Measurements from ENCODE around the gene SLC15A3.
A peak's percentile ranks its signal among the peaks of the same experiment; 100 is the strongest.

SLC15A3 gene

DNA sequence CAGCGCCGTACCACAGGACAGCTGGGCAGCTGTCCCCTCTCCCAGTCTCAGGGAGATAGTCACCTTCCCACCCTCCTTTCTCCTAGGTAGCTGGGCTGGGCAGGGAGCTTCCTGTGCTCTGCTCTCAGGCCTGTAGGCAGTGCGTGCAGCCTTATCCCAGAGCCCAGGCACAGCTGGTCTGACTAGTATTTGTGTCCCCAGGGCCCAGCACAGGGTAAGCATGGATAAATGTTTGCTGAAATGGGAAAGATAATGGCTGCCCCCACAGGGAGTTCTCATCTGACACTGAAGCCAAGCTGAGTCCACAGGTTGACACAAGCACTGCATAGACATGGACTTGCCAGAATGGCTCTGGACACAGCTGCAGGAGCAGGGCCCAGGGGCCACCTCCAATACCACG lies 9.8 kb downstream of the SLC15A3 start:
- no peak overlapping the region for H3K4me3 ChIP-seq (ENCODE audit: low read depth, low read length)
- TF ChIP-seq, protein P1, sequence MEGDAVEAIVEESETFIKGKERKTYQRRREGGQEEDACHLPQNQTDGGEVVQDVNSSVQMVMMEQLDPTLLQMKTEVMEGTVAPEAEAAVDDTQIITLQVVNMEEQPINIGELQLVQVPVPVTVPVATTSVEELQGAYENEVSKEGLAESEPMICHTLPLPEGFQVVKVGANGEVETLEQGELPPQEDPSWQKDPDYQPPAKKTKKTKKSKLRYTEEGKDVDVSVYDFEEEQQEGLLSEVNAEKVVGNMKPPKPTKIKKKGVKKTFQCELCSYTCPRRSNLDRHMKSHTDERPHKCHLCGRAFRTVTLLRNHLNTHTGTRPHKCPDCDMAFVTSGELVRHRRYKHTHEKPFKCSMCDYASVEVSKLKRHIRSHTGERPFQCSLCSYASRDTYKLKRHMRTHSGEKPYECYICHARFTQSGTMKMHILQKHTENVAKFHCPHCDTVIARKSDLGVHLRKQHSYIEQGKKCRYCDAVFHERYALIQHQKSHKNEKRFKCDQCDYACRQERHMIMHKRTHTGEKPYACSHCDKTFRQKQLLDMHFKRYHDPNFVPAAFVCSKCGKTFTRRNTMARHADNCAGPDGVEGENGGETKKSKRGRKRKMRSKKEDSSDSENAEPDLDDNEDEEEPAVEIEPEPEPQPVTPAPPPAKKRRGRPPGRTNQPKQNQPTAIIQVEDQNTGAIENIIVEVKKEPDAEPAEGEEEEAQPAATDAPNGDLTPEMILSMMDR (conservative IDR thresholded peaks at IDR 0.05; ENCODE audit: low read depth, low read length) = no peak
- DNase-seq (ENCODE audit: low read depth) = no peak

DNA sequence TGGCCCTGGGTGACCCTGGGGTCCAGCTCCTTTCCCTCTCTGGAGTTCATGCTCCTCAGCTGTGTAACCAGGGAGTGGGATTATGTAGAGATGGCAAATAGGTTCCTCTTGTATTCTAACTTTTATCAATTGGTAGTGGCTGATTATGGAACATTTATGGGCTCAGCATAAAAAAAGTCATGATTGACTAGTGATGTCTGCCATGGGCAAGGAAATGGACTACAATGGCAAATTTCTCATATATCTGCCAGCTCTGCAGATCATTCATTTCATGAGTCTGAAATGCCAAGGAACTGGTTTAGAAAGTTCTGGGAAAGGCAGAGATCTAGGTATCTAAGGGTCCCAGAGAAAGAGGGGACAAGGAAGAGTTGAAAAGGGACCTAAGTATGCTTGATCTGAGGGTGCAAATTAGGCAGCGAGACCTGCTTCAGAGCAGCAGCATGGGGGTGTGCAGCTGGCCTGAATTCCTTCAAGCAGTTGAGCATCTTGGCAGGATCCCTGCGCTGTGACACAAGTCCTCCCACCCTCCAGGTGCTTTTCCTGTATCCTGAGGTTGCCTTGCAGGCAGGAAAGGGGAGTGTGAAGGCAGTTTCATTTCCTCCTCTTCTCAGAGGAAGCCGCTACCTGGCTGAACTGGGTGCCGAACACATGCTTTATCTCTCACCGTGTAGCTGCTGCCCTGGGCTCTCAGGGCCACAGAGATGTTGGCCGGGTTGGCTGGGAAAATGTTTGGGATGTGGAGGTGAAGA lies 10.4 kb downstream of the SLC15A3 start:
- H3K4me3 ChIP-seq (ENCODE audit: low read depth, low read length) = no peak overlapping the region
- TF ChIP-seq, protein P1 (conservative IDR thresholded peaks at IDR 0.05; ENCODE audit: low read depth, low read length) = no peak
- DNase-seq (ENCODE audit: low read depth) = no peak

DNA sequence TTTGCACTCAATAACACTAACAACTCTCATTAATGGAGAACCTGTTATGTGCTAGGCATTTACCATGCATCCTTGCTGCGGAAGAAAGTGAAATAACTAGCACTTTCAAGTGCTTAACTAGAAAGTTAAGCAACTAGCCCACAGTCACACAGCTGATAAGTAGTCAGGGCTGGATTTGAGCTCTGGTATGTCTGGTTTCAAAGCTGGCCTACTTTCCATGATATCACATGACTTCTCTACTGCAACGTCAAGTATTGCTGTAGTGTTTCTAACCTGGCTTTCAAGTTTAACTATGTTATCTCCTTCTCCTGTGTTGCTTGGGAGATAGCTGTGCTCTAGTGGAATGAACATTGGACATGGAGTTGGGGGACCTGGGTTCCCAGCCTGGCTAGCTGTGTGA lies 12.1 kb downstream of the SLC15A3 start:
- peak; percentile 75 for DNase-seq (ENCODE audit: low read depth)
- no peak overlapping the region for H3K4me3 ChIP-seq (ENCODE audit: low read depth, low read length)
- TF ChIP-seq, protein P1 (conservative IDR thresholded peaks at IDR 0.05; ENCODE audit: low read depth, low read length) = no peak

GRCh38 chr11:60939301-60939700 lies 12.7 kb downstream of the SLC15A3 start:
- no peak overlapping the region for H3K4me3 ChIP-seq (ENCODE audit: low read depth, low read length)
- no peak for DNase-seq (ENCODE audit: low read depth)
- TF ChIP-seq, protein P1 (conservative IDR thresholded peaks at IDR 0.05; ENCODE audit: low read depth, low read length) = no peak

DNA sequence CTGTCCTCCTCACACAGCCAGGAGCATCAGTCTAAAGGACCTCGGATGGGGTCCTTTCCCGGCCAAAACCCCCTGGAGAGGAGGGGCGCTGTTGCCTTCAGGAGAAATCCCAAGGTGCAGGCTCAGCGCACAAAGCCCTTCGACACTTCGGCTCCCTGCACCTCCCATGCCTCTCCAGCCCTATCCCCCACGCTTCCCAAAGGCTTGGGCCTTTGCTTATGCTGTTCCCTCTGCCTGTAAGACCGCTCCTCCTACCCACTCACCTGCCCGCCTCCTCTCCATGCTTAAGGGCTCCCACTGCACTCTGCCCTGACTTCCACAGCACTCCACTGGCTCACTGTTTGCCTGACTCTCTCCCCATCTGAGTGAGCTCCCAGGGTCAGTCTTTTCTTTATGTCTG lies 13.5 kb downstream of the SLC15A3 start:
- DNase-seq (ENCODE audit: low read depth) = no peak
- no peak overlapping the region for H3K4me3 ChIP-seq (ENCODE audit: low read depth, low read length)
- TF ChIP-seq, protein P1 (conservative IDR thresholded peaks at IDR 0.05; ENCODE audit: low read depth, low read length) = no peak

- no peak for DNase-seq (ENCODE audit: low read depth)
- no peak overlapping the region for H3K4me3 ChIP-seq (ENCODE audit: low read depth, low read length)
- TF ChIP-seq, protein P1 (conservative IDR thresholded peaks at IDR 0.05; ENCODE audit: low read depth, low read length) = no peak
These were observed 14.2 kb downstream of the SLC15A3 start for GRCh38 chr11:60937811-60938210.

- TF ChIP-seq, protein P1 (conservative IDR thresholded peaks at IDR 0.05; ENCODE audit: low read depth, low read length) = no peak
- DNase-seq (ENCODE audit: low read depth) = no peak
- H3K4me3 ChIP-seq (ENCODE audit: low read depth, low read length) = no peak overlapping the region
These were observed 14.8 kb downstream of the SLC15A3 start for GRCh38 chr11:60937144-60937527.
